Mucosa of descending colon (tissue), 3 donors: Measurements from ENCODE around the gene ARL2BP. TPM values are rescaled to one million over a fixed set of nuclear protein-coding genes. Genes with fewer than 3 reads are reported as not detected.
"Not testable (repeated sequence)": the region's sequence is repeated elsewhere in the genome, so short reads cannot be mapped to it uniquely, and the experiment has no call there.

Experiments
- ATAC-seq: fragments of 200-7000 bp; cut with Tn5 transposase; one replicate; pipeline ENCODE4 v1.9.1; 2020; ENCODE audit warnings: mild to moderate bottlenecking, moderate library complexity
- DNase-seq, 3 donors: peaks; one replicate each; pipeline ENCODE4 v3.0.0-alpha.2; 2020
- H3K36me3 ChIP-seq: fragments of 200-600 bp; one replicate; pipeline ENCODE4 v1.8.0; 2021; ENCODE audit warnings: low read depth, mild to moderate bottlenecking
- H3K4me1 ChIP-seq: fragments of 200-600 bp; one replicate; pipeline ENCODE4 v1.8.0; 2021; ENCODE audit warnings: low read depth, mild to moderate bottlenecking
- H3K4me3 ChIP-seq: fragments of 200-600 bp; one replicate; pipeline ENCODE4 v1.8.0; 2021; ENCODE audit warnings: mild to moderate bottlenecking
- H3K9me3 ChIP-seq: fragments of 200-600 bp; one replicate; pipeline ENCODE4 v1.8.0; 2021; ENCODE audit warnings: mild to moderate bottlenecking
- intact Hi-C, 2 donors: fragments of 100-400 bp; cut with DNase I in 1 of 2; cut with micrococcal nuclease in 1 of 2; formaldehyde crosslinking; loops; one replicate each; pipeline versions ENCODE4 v1.11.0 to v1.11.1; 2022; cut with DNase I, micrococcal nuclease
- long read RNA-seq, 2 donors: library from polyadenylated mRNA; unstranded; transcript quantifications; one replicate each; pipeline ENCODE4 v2.0.0, GENCODE V29; 2019 to 2021
- total RNA-seq, 3 donors: library from RNA; stranded (reverse); fragmentation: NEBNext Ultra II Directional in 2 of 3; extraction: Animal tissue kit (Norgen Biotek cat#: 25700) in 2 of 3; gene quantifications; one replicate each; pipeline versions ENCODE4 v1.2.1 to v1.2.4, GENCODE V29; 2021 to 2023
- TF ChIP-seq, protein P1 (sequence below): fragments of 200-600 bp; IDR thresholded peaks from one replicate; pipeline ENCODE4 v1.8.0; 2022; ENCODE audit warnings: antibody characterized with exemption, mild to moderate bottlenecking
- donor health status: DM: no; HTN: no; CAD: no; lungs with moderate emphysema.
- donor health status: DM: no; HTN: no; CAD: no.
- donor health status: DM: no; HTN: yes; CAD: no.

ARL2BP gene
- total RNA-seq = 10 to 100 TPM; 29.2 to 39.7 (median 35.4) TPM
- long read RNA-seq, donor 1, transcript ARL2BP-201 (6 exons, 2,130 nt) = major isoform, 58 of 66 reads
- long read RNA-seq, donor 1, partial matches to known transcripts = 0 of 66 reads
- long read RNA-seq, donor 1, other reads (novel, unspliced or antisense) = 8 of 66 reads
- long read RNA-seq, donor 2, transcript ARL2BP-201 (6 exons, 2,130 nt) = major isoform, 19 of 22 reads
- long read RNA-seq, donor 2, partial matches to known transcripts = 2 of 22 reads
- long read RNA-seq, donor 2, other reads (novel, unspliced or antisense) = 1 of 22 reads

GRCh38 chr16:57244767-57245471 lies at the start of gene ARL2BP:
ARL2BP (plus strand) TSS chr16:57245259; CDS start chr16:57245368, 109 bp downstream.
- Histone ChIP-seq H3K9me3 (no peaks in the 10 kb centered on the region), H3K4me3 (peak within 1 kb of the TSS; percentile 45), H3K4me1 (peaks cover 16% of the 10 kb centered on the region), H3K36me3 (no peaks in the 10 kb centered on the region)
- TF ChIP-seq, protein P1, sequence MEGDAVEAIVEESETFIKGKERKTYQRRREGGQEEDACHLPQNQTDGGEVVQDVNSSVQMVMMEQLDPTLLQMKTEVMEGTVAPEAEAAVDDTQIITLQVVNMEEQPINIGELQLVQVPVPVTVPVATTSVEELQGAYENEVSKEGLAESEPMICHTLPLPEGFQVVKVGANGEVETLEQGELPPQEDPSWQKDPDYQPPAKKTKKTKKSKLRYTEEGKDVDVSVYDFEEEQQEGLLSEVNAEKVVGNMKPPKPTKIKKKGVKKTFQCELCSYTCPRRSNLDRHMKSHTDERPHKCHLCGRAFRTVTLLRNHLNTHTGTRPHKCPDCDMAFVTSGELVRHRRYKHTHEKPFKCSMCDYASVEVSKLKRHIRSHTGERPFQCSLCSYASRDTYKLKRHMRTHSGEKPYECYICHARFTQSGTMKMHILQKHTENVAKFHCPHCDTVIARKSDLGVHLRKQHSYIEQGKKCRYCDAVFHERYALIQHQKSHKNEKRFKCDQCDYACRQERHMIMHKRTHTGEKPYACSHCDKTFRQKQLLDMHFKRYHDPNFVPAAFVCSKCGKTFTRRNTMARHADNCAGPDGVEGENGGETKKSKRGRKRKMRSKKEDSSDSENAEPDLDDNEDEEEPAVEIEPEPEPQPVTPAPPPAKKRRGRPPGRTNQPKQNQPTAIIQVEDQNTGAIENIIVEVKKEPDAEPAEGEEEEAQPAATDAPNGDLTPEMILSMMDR = no peak
- intact Hi-C loops = no loop called here
- ATAC-seq (peak; percentile 96), DNase-seq (peak; percentile 97 to 99 (median 99))

DNA sequence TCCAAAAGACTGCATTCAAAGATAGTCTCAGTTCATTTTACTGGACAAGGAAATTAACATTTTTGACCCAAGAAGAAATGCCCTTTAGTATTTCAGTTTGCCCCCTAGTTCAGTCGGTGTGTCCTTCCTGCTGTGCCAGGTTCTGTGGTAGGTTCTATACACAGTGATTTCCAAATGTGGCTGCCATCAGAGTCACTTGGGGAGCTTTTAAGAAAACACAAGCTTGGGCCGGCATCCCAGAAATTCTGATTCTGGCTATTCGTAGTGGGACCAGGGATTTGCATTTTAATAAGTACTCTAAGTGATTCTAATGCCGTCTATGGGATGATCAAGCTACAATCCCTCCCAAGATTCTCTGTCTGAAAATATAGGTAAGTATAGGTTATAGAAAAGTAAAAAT lies 48.8 kb upstream of the ARL2BP start:
- Histone ChIP-seq H3K4me3 (no peak overlapping the region), H3K36me3 (no peaks in the 10 kb centered on the region), H3K9me3 (no peaks in the 10 kb centered on the region), H3K4me1 (no peaks in the 10 kb centered on the region)
- ATAC-seq = no peak
- DNase-seq = no peak
- TF ChIP-seq, protein P1 = no peak
- intact Hi-C loops = no loop called here

DNA sequence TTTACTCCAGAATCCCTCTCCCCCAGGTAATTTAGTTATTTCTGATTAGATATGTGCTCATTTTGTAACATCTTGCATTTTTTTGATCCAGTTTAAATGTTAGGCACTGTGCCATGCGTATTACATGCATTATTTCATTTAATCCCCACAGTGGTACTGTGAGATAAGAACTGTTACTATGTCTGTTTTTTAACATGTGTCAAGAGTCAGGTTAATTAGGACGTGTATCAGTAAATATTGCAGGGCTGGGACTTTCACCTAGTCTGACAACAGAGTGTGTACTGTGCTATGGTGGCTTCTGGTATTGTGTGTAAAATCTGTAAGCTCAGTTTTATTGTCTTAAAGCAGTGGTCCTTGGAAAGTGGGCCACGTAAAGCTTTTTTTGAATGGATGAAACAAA lies 48.3 kb upstream of the ARL2BP start:
- no peak overlapping the region for H3K4me3 ChIP-seq
- DNase-seq = no peak
- H3K4me1 ChIP-seq = no peaks in the 10 kb centered on the region
- no peak for ATAC-seq
- no peaks in the 10 kb centered on the region for H3K9me3 ChIP-seq
- intact Hi-C loops = no loop called here
- H3K36me3 ChIP-seq = no peaks in the 10 kb centered on the region
- TF ChIP-seq, protein P1 = no peak

DNA sequence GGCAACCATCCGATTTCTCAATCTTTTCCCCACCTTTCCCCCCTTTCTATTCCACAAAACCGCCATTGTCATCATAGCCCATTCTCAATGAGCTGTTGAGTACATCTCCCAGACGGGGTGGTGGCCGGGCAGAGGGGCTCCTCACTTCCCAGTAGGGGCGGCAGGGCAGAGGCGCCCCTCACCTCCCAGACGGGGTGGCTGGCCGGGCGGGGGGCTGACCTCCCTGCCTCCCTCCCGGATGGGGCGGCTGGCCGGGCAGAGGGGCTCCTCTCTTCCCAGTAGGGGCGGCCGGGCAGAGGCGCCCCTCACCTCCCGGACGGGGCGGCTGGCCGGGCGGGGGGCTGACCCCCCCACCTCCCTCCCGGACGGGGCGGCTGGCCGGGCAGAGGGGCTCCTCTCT lies 44.7 kb upstream of the ARL2BP start:
- H3K36me3 ChIP-seq, H3K4me1 ChIP-seq, ATAC-seq, intact Hi-C loops, DNase-seq, H3K4me3 ChIP-seq, H3K9me3 ChIP-seq: not testable (repeated sequence)

DNA sequence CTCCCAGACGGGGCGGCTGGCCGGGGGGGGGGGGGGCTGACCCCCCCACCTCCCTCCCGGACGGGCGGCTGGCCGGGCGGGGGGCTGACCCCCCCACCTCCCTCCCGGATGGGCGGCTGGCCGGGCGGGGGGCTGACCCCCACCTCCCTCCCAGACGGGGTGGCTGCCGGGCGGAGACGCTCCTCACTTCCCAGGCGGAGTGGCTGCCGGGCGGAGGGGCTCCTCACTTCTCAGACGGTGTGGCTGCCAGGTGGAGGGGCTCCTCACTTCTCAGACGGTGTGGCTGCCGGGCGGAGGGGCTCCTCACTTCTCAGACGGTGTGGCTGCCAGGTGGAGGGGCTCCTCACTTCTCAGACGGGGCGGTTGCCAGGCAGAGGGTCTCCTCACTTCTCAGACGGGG lies 44.1 kb upstream of the ARL2BP start:
- H3K9me3 ChIP-seq, ATAC-seq, DNase-seq, H3K4me3 ChIP-seq, H3K36me3 ChIP-seq, intact Hi-C loops, H3K4me1 ChIP-seq: not testable (repeated sequence)

DNA sequence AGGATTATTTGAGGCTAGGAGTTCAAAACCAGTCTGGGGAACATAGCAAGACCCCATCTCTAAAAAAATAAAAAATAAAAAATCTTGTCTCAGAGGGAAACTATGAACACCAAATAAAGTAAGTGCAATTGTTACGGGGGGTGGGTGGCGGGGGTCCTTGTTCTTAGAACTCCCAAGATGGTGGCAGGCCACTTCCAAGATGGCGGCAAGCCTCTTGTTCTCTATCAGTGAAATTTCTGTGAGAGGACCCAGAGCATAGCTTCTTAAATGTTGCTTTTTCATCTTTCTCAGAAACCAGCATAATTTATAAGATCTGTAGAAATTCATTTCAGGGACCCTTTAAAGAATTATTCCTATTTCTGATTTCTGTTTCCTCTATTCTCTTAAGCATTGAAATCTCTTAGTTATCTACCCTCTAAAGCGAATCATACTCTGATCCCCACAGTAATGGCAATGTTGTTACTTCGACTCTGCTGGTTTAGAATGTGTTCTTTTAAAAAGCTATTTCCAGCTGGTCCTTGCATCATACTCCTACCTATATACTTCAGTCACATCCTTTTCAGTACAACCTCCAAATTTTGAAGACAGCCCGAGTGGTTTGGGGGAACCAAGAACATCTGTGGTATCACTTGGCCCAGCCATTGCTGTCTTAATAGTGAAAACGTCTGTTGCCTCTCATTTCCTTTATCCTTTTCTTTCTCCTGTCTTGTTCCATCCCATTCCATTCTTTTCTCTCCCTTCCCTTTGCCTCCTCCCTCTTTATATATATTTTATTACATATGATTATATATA lies 42.8 kb upstream of the ARL2BP start:
- Histone ChIP-seq H3K9me3 (no peaks in the 10 kb centered on the region), H3K36me3 (no peaks in the 10 kb centered on the region), H3K4me1 (no peaks in the 10 kb centered on the region), H3K4me3 (no peak overlapping the region)
- intact Hi-C loops = no loop called here
- TF ChIP-seq, protein P1 = no peak
- DNase-seq (no peak), ATAC-seq (no peak)
